Measurements from ENCODE around the gene TNNT2. TPM values are rescaled to one million over a fixed set of nuclear protein-coding genes. Genes with fewer than 3 reads are reported as not detected.

The TNNT2 gene
- total RNA-seq, 6 experiments from 2014 or later, result 0.18 to 1.1 (median 0.24) TPM; not detected in 3

DNA sequence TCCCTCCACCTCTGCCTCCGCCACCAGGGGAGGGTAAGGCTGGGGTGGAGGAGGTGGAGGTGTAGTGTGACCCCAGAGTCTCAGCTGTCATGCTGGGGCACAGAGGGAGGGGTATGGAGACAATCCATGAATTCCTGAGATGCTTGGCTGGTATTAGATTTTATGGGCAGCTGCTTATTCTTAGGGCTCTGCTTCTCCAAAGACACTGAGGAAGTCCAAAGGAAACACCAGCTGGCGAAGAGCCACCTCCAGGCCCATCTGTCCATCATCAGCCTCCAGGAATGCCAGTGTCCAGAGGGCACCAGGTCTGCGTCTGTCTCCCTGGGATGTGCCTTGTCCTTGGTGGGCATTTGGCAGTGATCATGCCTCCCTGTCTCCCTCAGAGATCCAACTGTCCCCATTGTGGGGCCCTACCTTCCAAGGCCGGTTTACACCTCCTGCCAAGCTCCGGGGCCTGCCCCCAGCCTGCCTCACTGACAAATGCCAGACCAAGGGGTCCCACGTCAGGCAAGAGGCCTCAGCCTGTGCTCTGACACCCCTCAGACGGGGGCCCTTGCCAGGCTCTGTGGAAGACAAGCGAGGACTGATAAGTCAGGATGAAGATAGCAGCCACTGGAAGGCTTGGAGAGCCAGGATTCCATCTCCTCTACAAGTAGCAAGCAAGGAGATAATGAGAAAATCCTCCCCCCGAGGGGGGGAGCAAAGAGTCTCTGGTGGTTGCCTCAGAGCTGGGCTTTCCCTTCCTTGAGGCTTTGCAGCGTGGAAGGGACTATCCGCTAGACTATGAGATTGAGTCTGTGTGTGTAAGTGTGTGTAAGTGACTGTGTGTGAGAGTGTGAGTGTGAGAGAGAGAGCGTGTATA is 42.5 kb upstream of the TNNT2 start:
- H3K27ac ChIP-seq, result no peak overlapping the region
- H3K9me3 ChIP-seq, result no peaks in the 10 kb centered on the region
- no peaks in the 10 kb centered on the region for H3K27me3 ChIP-seq
- no peak for TF ChIP-seq POLR2A (IDR thresholded peaks at IDR 0.05)
- TF ChIP-seq, protein P1, sequence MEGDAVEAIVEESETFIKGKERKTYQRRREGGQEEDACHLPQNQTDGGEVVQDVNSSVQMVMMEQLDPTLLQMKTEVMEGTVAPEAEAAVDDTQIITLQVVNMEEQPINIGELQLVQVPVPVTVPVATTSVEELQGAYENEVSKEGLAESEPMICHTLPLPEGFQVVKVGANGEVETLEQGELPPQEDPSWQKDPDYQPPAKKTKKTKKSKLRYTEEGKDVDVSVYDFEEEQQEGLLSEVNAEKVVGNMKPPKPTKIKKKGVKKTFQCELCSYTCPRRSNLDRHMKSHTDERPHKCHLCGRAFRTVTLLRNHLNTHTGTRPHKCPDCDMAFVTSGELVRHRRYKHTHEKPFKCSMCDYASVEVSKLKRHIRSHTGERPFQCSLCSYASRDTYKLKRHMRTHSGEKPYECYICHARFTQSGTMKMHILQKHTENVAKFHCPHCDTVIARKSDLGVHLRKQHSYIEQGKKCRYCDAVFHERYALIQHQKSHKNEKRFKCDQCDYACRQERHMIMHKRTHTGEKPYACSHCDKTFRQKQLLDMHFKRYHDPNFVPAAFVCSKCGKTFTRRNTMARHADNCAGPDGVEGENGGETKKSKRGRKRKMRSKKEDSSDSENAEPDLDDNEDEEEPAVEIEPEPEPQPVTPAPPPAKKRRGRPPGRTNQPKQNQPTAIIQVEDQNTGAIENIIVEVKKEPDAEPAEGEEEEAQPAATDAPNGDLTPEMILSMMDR (IDR thresholded peaks at IDR 0.05), result no peak
- no peaks in the 10 kb centered on the region for H3K36me3 ChIP-seq
- peak in 1 of 3 donors; percentile 46 for DNase-seq
- intact Hi-C loops (cut with DNase I), result no loop called here
- no peaks in the 10 kb centered on the region for H3K4me1 ChIP-seq
- H3K4me3 ChIP-seq, result no peak overlapping the region
- ATAC-seq, result no peak
- WGBS (ENCODE audit: insufficient coverage, low coverage, low lambda C conversion rate, missing lambda C conversion rate), result 71% methylated on average over 6 of the region's 12 CpGs

DNA sequence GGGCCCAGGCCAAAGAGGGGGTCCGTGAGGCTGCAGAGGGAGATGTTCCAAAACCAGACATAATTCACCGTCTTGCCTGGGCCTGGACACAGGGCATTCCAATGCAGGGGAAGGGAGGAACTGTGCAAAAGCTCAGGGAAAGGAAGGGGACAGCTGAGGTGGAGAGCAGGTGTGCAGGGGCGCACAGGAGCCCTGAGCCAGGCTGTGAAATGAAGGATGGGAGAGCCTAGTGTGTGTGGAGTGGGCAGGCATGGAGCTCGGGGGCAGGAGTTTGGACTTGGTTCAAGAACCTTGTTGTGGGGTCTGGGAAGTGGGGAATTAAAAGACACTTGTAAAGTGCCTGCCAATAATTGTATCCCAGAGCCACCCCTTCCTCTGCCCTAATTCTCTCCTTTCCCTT is 41.8 kb upstream of the TNNT2 start:
- no peak for ATAC-seq
- intact Hi-C loops (cut with DNase I), result no loop called here

DNA sequence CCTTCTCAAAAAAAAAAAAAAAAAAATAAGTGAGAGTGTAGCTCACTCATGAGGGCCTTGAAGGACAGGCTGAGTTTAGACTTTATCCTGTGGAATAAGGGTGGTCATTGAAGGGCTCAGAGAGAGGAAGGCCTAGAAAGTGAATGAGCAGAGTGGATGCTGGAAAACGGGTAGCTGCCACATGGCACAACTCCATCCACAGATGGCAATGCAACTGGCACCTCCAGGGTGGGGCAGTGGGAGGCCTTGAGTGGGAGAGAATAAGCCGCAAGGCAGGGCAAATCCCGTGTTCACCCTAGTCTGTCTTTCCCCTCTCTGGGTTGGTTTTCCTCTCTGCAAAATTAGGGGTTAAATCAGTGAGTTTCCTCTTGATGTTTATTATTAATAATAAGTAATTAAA is 41.0 kb upstream of the TNNT2 start:
- 71% methylated on average over 1 of the region's 3 CpGs for WGBS (ENCODE audit: insufficient coverage, low coverage, low lambda C conversion rate, missing lambda C conversion rate)

More for the DNA sequence above, 41.8 kb upstream of the TNNT2 start:
- no peaks in the 10 kb centered on the region for H3K27me3 ChIP-seq
- no peaks in the 10 kb centered on the region for H3K9me3 ChIP-seq
- H3K4me3 ChIP-seq, result no peak overlapping the region
- no peak for TF ChIP-seq POLR2A (IDR thresholded peaks at IDR 0.05)
- TF ChIP-seq, protein P1 (IDR thresholded peaks at IDR 0.05), result no peak
- H3K27ac ChIP-seq, result no peak overlapping the region
- H3K36me3 ChIP-seq, result no peaks in the 10 kb centered on the region
- H3K4me1 ChIP-seq, result no peaks in the 10 kb centered on the region
- WGBS (ENCODE audit: insufficient coverage, low coverage, low lambda C conversion rate, missing lambda C conversion rate), result 80% methylated on average over 3 of the region's 4 CpGs
- peak in 1 of 3 donors; percentile 15 for DNase-seq

DNA sequence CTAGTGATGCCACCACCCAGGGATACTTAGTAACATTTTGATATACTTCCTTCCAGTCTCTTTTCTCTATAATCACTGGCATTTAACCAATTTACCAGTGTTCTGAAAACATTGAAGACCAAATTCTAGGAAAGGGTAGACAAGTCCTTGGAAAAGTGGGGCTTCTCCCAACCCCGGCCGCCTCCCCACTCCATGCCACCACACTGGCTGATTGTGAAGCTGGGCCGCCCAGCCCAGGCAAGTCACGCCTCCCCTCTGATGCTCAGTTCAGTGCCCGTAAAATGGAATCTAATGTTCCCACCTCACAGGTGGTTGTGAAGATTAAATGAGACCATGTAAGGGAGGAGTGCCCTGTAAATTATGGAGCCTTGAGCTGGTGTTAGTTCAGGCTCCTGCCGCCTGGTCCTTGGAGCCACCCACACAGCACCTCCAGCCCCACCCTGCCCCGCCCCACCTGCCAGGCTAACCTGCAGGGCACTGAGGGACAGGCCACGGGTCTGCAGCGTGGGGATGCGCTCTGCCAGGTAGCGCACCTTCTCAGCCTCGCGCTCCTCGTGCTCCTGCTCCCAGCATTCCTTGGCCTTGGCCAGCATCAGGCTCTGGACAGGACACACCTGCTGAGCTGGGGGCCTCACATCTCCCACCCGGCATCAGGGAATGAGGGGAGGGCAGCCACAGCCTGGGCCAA is 36.7 kb upstream of the TNNT2 start:
- 100% methylated on average over 1 of the region's 15 CpGs for WGBS (ENCODE audit: insufficient coverage, low coverage, low lambda C conversion rate, missing lambda C conversion rate)
- no peak for TF ChIP-seq POLR2A (IDR thresholded peaks at IDR 0.05)
- TF ChIP-seq, protein P1 (IDR thresholded peaks at IDR 0.05), result no peak
- DNase-seq (no peak), ATAC-seq (no peak)
- intact Hi-C loops (cut with DNase I), result no loop called here
- no peak overlapping the region for H3K27ac ChIP-seq
- no peaks in the 10 kb centered on the region for H3K4me1 ChIP-seq
- no peaks in the 10 kb centered on the region for H3K36me3 ChIP-seq
- no peaks in the 10 kb centered on the region for H3K27me3 ChIP-seq
- no peak overlapping the region for H3K4me3 ChIP-seq
- no peaks in the 10 kb centered on the region for H3K9me3 ChIP-seq

More for the DNA sequence above, 41.0 kb upstream of the TNNT2 start:
- Histone ChIP-seq H3K27me3 (no peaks in the 10 kb centered on the region), H3K27ac (no peak overlapping the region), H3K36me3 (no peaks in the 10 kb centered on the region), H3K4me3 (no peak overlapping the region), H3K4me1 (no peaks in the 10 kb centered on the region), H3K9me3 (no peaks in the 10 kb centered on the region)
- ATAC-seq (no peak), DNase-seq (peak in 1 of 3 donors; percentile 17)
- TF ChIP-seq, protein P1 (IDR thresholded peaks at IDR 0.05), result no peak
- no peak for TF ChIP-seq POLR2A (IDR thresholded peaks at IDR 0.05)
- intact Hi-C loops (cut with DNase I), result no loop called here
